H1 (cell line): Measurements from ENCODE around the gene HDDC3. TPM values are rescaled to one million over a fixed set of nuclear protein-coding genes. Genes with fewer than 3 reads are reported as not detected.
A peak's percentile ranks its signal among the peaks of the same experiment; 100 is the strongest.

Experiments
- CTCF ChIA-PET: fragments of 300-600 bp; sonication (Branson Sonifier 250); formaldehyde crosslinking; loops from one replicate; lab custom pipeline; 2021; ENCODE audit not compliant: partially characterized antibody; lab: Charles Lee
- POLR2A ChIA-PET: fragments of 300-600 bp; sonication (Branson Sonifier 250); formaldehyde crosslinking; loops from one replicate; lab custom pipeline; 2021; ENCODE audit warnings: inconsistent platforms; ENCODE audit not compliant: partially characterized antibody; lab: Charles Lee
- DNase-seq, 2 experiments: peaks; one replicate each; pipeline versions ENCODE4 v3.0.0 to v3.0.0-alpha.2; 2010 to 2022; ENCODE audit warnings: low spot score in 2 of 2, low read depth in 1 of 2, mixed read lengths in 1 of 2
- FAIRE-seq: peaks from 2 replicates; lab custom pipeline; 2011; peaks lifted over from hg19 to GRCh38; lab: Jason Lieb, UNC
- H2AFZ ChIP-seq: 2 replicates; pipeline ENCODE4 v1.8.1; 2012; ENCODE audit warnings: low read length, inconsistent platforms
- H2AK5ac ChIP-seq: 2 replicates; pipeline ENCODE4 v1.6.1; 2013; ENCODE audit warnings: low read depth, low read length
- H2BK120ac ChIP-seq: replicated peaks from 2 replicates; pipeline ENCODE3; 2013; ENCODE audit warnings: low read depth, low read length, inconsistent platforms
- H2BK12ac ChIP-seq: 2 replicates; pipeline ENCODE4 v1.6.1; 2013; ENCODE audit warnings: low read depth, low read length
- H2BK15ac ChIP-seq: 2 replicates; pipeline ENCODE4 v1.6.1; 2013; ENCODE audit warnings: low read length
- H2BK20ac ChIP-seq: 2 replicates; pipeline ENCODE4 v1.6.1; 2013; ENCODE audit warnings: low read length
- H2BK5ac ChIP-seq: 2 replicates; pipeline ENCODE4 v1.6.1; 2013; ENCODE audit warnings: low read depth, low read length
- H3K14ac ChIP-seq: 2 replicates; pipeline ENCODE4 v1.6.1; 2013; ENCODE audit warnings: inconsistent platforms; ENCODE audit not compliant: insufficient read length
- H3K18ac ChIP-seq: 2 replicates; pipeline ENCODE4 v1.6.1; 2013; ENCODE audit warnings: low read length; ENCODE audit errors: extremely low read depth
- H3K23ac ChIP-seq: 2 replicates; pipeline ENCODE4 v1.6.1; 2013; ENCODE audit warnings: inconsistent platforms; ENCODE audit not compliant: insufficient read length
- H3K23me2 ChIP-seq: 2 replicates; pipeline ENCODE4 v1.6.1; 2013; ENCODE audit warnings: low read depth, low read length
- H3K27ac ChIP-seq: 2 replicates; pipeline ENCODE4 v1.6.1; 2011; ENCODE audit warnings: low read depth, low read length, inconsistent platforms
- H3K27me3 ChIP-seq, 4 experiments: replicated peaks in 1 of 4; 1 replicate in 1 of 4; 2 replicates in 3 of 4; pipeline versions ENCODE4 v1.6.1 to v1.8.1; 2011 to 2013; ENCODE audit warnings: low read length in 3 of 4, mild to moderate bottlenecking in 3 of 4, inconsistent platforms in 2 of 4, mixed read lengths in 2 of 4, moderate library complexity in 1 of 4; ENCODE audit not compliant: control insufficient read depth in 3 of 4, insufficient read depth in 3 of 4; ENCODE audit errors: extremely low read depth in 1 of 4
- H3K36me3 ChIP-seq, 4 experiments: 2 replicates each; pipeline versions ENCODE4 v1.6.1 to v1.8.1; 2011 to 2013; ENCODE audit warnings: mild to moderate bottlenecking in 4 of 4, low read length in 3 of 4, moderate library complexity in 2 of 4, control low read depth in 1 of 4, inconsistent platforms in 1 of 4; ENCODE audit not compliant: insufficient read depth in 4 of 4, control insufficient read depth in 2 of 4
- H3K4ac ChIP-seq: replicated peaks from 2 replicates; pipeline ENCODE3; 2013; ENCODE audit warnings: low read length, low read depth, mixed read lengths, inconsistent platforms; ENCODE audit not compliant: insufficient read length
- H3K4me1 ChIP-seq, 4 experiments: replicated peaks in 1 of 4; 1 replicate in 1 of 4; 2 replicates in 3 of 4; pipeline versions ENCODE4 v1.6.1 to v1.8.1; 2011 to 2013; ENCODE audit warnings: low read length in 3 of 4, inconsistent platforms in 2 of 4, mixed read lengths in 1 of 4; ENCODE audit not compliant: insufficient read depth in 4 of 4, control insufficient read depth in 3 of 4
- H3K4me2 ChIP-seq, 2 experiments: 2 replicates each; pipeline versions ENCODE4 v1.6.1 to v1.8.1; 2011 to 2013; ENCODE audit warnings: low read depth in 2 of 2, low read length in 2 of 2, control low read depth in 1 of 2, inconsistent platforms in 1 of 2, mild to moderate bottlenecking in 1 of 2; ENCODE audit not compliant: insufficient read depth in 1 of 2
- H3K4me3 ChIP-seq, 4 experiments: fragments of 200-600, 300-600 bp in 1 of 4; sonication (generic), shearing (Covaris generic), sonication (Bioruptor Twin) in 1 of 4; 2 replicates each; pipeline versions ENCODE4 v1.5.1 to v1.8.1; 2011 to 2016; ENCODE audit warnings: low read length in 4 of 4, low read depth in 3 of 4, control low read depth in 2 of 4, inconsistent platforms in 2 of 4, mild to moderate bottlenecking in 2 of 4, mixed read lengths in 1 of 4, moderate library complexity in 1 of 4; ENCODE audit not compliant: insufficient read depth in 2 of 4; ENCODE audit errors: extremely low read depth in 1 of 4
- H3K56ac ChIP-seq: replicated peaks from 2 replicates; pipeline ENCODE3; 2013; ENCODE audit warnings: low read depth, mild to moderate bottlenecking, mixed read lengths, low read length, inconsistent platforms; ENCODE audit not compliant: insufficient read length
- H3K79me1 ChIP-seq: 2 replicates; pipeline ENCODE4 v1.6.1; 2013; ENCODE audit warnings: low read depth, low read length, control low read depth
- H3K79me2 ChIP-seq, 2 experiments: 2 replicates each; pipeline versions ENCODE4 v1.6.1 to v1.8.1; 2012 to 2013; ENCODE audit warnings: low read length in 2 of 2, mild to moderate bottlenecking in 2 of 2, inconsistent platforms in 1 of 2; ENCODE audit not compliant: insufficient read depth in 2 of 2, control insufficient read depth in 1 of 2
- H3K9ac ChIP-seq, 4 experiments: replicated peaks in 1 of 4; 1 replicate in 1 of 4; 2 replicates in 3 of 4; pipeline versions ENCODE4 v1.6.1 to v1.8.1; 2011 to 2013; ENCODE audit warnings: low read depth in 3 of 4, low read length in 3 of 4, control low read depth in 2 of 4, mild to moderate bottlenecking in 2 of 4, moderate library complexity in 2 of 4, inconsistent platforms in 1 of 4; ENCODE audit errors: extremely low read depth in 1 of 4
- H3K9me3 ChIP-seq, 2 experiments: 2 replicates each; pipeline versions ENCODE4 v1.6.1 to v1.8.1; 2012 to 2013; ENCODE audit warnings: mild to moderate bottlenecking in 2 of 2, moderate library complexity in 2 of 2, control low read depth in 1 of 2, inconsistent platforms in 1 of 2, low read depth in 1 of 2, low read length in 1 of 2, mixed read lengths in 1 of 2; ENCODE audit not compliant: insufficient read depth in 2 of 2
- H4K20me1 ChIP-seq, 2 experiments: replicated peaks in 1 of 2; 2 replicates each; pipeline versions ENCODE3 to v1.8.1; 2011 to 2013; ENCODE audit warnings: inconsistent platforms in 2 of 2, low read length in 2 of 2, mild to moderate bottlenecking in 1 of 2; ENCODE audit not compliant: insufficient read depth in 2 of 2, control insufficient read depth in 1 of 2
- H4K5ac ChIP-seq: 2 replicates; pipeline ENCODE4 v1.6.1; 2013; ENCODE audit warnings: low read length, low read depth, mixed read lengths, inconsistent platforms; ENCODE audit not compliant: insufficient read length
- H4K8ac ChIP-seq: 2 replicates; pipeline ENCODE4 v1.8.0; 2013; ENCODE audit warnings: mild to moderate bottlenecking, moderate library complexity, low read length, inconsistent platforms; ENCODE audit not compliant: insufficient read depth; ENCODE audit errors: extremely low read depth
- H4K91ac ChIP-seq: replicated peaks from 2 replicates; pipeline ENCODE3; 2013; ENCODE audit warnings: low read length, mixed read lengths, inconsistent platforms; ENCODE audit not compliant: insufficient read length
- BCL11A ChIP-seq, 2 experiments: IDR thresholded peaks; one replicate each; pipeline ENCODE4 v1.6.1; 2011; ENCODE audit warnings: low read depth in 2 of 2, low read length in 2 of 2, mild to moderate bottlenecking in 2 of 2
- GABPA ChIP-seq: IDR thresholded peaks from 2 replicates; pipeline ENCODE4 v1.6.1; 2011; ENCODE audit warnings: mild to moderate bottlenecking, low read length, moderate library complexity, borderline replicate concordance; ENCODE audit not compliant: insufficient read depth
- POLR2A ChIP-seq, 2 experiments: IDR thresholded peaks; 1 replicate in 1 of 2; 2 replicates in 1 of 2; pipeline ENCODE4 v1.6.1; 2011; ENCODE audit warnings: low read depth in 2 of 2, low read length in 2 of 2, mild to moderate bottlenecking in 2 of 2; ENCODE audit errors: control extremely low read depth in 1 of 2
- POLR2AphosphoS5 ChIP-seq: IDR thresholded peaks from 2 replicates; pipeline ENCODE4 v1.6.1; 2011; ENCODE audit warnings: low read depth, low read length
- RBBP5 ChIP-seq: IDR thresholded peaks from 2 replicates; pipeline ENCODE4 v1.7.1; 2012; ENCODE audit warnings: low read depth, mild to moderate bottlenecking, inconsistent platforms, low read length, moderate library complexity, borderline replicate concordance
- SIRT6 ChIP-seq: IDR thresholded peaks from one replicate; pipeline ENCODE4 v1.7.1; 2012; ENCODE audit warnings: low read length, inconsistent platforms
- WGBS, 2 experiments: shearing (Covaris generic) in 1 of 2; methylation state at CpG; one replicate each; pipeline versions ENCODE4 v1.1.6 to v1.1.7; 2013 to 2015; ENCODE audit warnings: low lambda C conversion rate in 2 of 2, mixed read lengths in 2 of 2, inconsistent platforms in 1 of 2, low coverage in 1 of 2, missing lambda C conversion rate in 1 of 2; ENCODE audit not compliant: insufficient replicate concordance in 2 of 2, insufficient coverage in 1 of 2, insufficient read length in 1 of 2; ENCODE audit errors: extremely low coverage in 1 of 2, missing lambda C conversion rate in 1 of 2; 5-methylcytosine and 5-hydroxymethylcytosine counted together
- polyA plus RNA-seq, 7 experiments: library from polyadenylated mRNA; depleted of rRNA in 3 of 7; stranded (reverse) in 5 of 7; unstranded in 2 of 7; fragments of >200 nt in 5 of 7; fragments of 200-250 nt in 2 of 7; gene quantifications; 1 replicate in 5 of 7; 2 replicates in 1 of 7; 4 replicates in 1 of 7; pipeline versions ENCODE4 v1.2.1 to v1.2.3, GENCODE V29; 2011 to 2013; ENCODE audit warnings: missing spikeins in 2 of 7, mixed read lengths in 2 of 7
- total RNA-seq: library from RNA; stranded (reverse); fragmentation: NEBNext Ultra II Directional; extraction: Animal tissue kit (Norgen Biotek cat#: 25700); gene quantifications from 2 replicates; pipeline ENCODE4 v1.2.1, GENCODE V29; 2021
- TF ChIP-seq, protein P1 (sequence below): IDR thresholded peaks from 2 replicates; pipeline ENCODE4 v1.6.1; 2011; ENCODE audit warnings: low read length, improper control_type of control experiment

HDDC3 gene
- total and polyA plus RNA-seq, 2 of the 8 experiments (the other 6 are each of a cell fraction or from before 2014, with no cell fraction given) = 16.3 to 16.5 TPM

DNA sequence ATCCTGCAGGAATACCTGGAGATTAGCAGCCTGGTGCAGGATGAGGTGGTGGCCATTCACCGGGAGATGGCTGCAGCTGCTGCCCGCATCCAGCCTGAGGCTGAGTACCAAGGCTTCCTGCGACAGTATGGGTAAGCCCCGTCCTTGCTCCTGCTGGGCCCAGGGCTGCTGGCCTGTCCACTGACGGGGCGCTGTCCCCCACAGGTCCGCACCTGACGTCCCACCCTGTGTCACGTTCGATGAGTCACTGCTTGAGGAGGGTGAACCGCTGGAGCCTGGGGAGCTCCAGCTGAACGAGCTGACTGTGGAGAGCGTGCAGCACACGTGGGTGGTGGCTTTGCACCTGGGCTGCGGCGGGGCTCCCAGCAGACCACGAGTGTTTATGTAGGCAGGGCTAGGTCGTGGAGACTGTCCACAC is 43.0 kb downstream of the HDDC3 start:
- Histone ChIP-seq H3K9me3 (no peaks in the 10 kb centered on the region), H2BK20ac (no peak overlapping the region), H3K23ac (no peak overlapping the region), H3K4me2 (no peak overlapping the region), H4K8ac (peak overlapping the region; percentile 2), H2AFZ (no peak overlapping the region), H3K23me2 (no peaks in the 10 kb centered on the region; the same call in 1 of the 2 replicates), H4K91ac (no peak overlapping the region), H3K27ac (no peak overlapping the region), H3K14ac (no peak overlapping the region), H3K18ac (no peak overlapping the region), H3K79me1 (no peaks in the 10 kb centered on the region; the same call in 1 of the 2 replicates), H3K4ac (no peak overlapping the region), H4K5ac (no peak overlapping the region), H2BK12ac (no peak overlapping the region), H3K9ac (no peak overlapping the region), H2BK5ac (no peak overlapping the region), H3K79me2 (no peaks in the 10 kb centered on the region), H3K4me3 (no peak overlapping the region), H3K36me3 (peaks cover 0 to 2% (median 0%) of the 10 kb centered on the region in 4 experiments; a peak in 2 of 8 replicates), H4K20me1 (peaks cover 0 to 3% of the 10 kb centered on the region in 2 experiments), H3K56ac (no peak overlapping the region), H2BK120ac (no peak overlapping the region), H3K27me3 (no peaks in the 10 kb centered on the region), H2BK15ac (no peak overlapping the region), H3K4me1 (peaks cover 0 to 12% (median 8%) of the 10 kb centered on the region in 4 experiments; a peak in 5 of 7 replicates), H2AK5ac (no peak overlapping the region)
- FAIRE-seq (no peak), DNase-seq (no peak)
- TF ChIP-seq GABPA = no peak
- no peak for TF ChIP-seq SIRT6
- TF ChIP-seq, protein P1, sequence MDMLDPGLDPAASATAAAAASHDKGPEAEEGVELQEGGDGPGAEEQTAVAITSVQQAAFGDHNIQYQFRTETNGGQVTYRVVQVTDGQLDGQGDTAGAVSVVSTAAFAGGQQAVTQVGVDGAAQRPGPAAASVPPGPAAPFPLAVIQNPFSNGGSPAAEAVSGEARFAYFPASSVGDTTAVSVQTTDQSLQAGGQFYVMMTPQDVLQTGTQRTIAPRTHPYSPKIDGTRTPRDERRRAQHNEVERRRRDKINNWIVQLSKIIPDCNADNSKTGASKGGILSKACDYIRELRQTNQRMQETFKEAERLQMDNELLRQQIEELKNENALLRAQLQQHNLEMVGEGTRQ = no peak
- TF ChIP-seq POLR2AphosphoS5 = no peak
- TF ChIP-seq BCL11A (IDR thresholded peaks at IDR 0.05; ENCODE audit: low read depth in 2 of 2, low read length in 2 of 2) = no peak
- TF ChIP-seq RBBP5 = no peak
- no peak for TF ChIP-seq POLR2A (IDR thresholded peaks at IDR 0.05; ENCODE audit: control extremely low read depth in 1 of 2, low read depth in 2 of 2, low read length in 2 of 2)
- POLR2A ChIA-PET = interaction anchor here (1.1 to 1.2 kb wide), 2 partner anchors 13 to 224 kb away, joined by 3 read pairs; no protein-coding TSS in a partner anchor
- 93% methylated on average over 18 of the region's 18 CpGs; no CpG with 5 or more reads in 1 of the 2 experiments for WGBS, 2 experiments
- CTCF ChIA-PET = interaction anchor here (0.6 to 2.6 kb wide), 9 partner anchors 8 to 606 kb away, joined by 3 to 13 read pairs (median 5); partner anchors contain the start of genes HDDC3 and UNC45A
